Keratinocyte (primary cell): ENCODE measurements around the gene LDLRAD4. TPM values are rescaled to one million over a fixed set of nuclear protein-coding genes. Genes with fewer than 3 reads are reported as not detected.

ENCODE experiments used
- DNase-seq: peaks from one replicate; pipeline ENCODE4 v3.0.0-alpha.2; 2011; ENCODE audit warnings: low read depth, missing footprints, low spot score
- FAIRE-seq: peaks from 2 replicates; lab custom pipeline; 2011; peaks lifted over from hg19 to GRCh38; lab: Jason Lieb, UNC
- H2AFZ ChIP-seq: 2 replicates; pipeline ENCODE4 v1.6.0; 2012; ENCODE audit warnings: low read length, control low read depth, inconsistent platforms; ENCODE audit not compliant: control insufficient read depth
- H3K27ac ChIP-seq: 2 replicates; pipeline ENCODE4 v1.5.1; 2011; ENCODE audit warnings: low read length; ENCODE audit not compliant: control insufficient read depth, insufficient read depth
- H3K27me3 ChIP-seq: 3 replicates; pipeline ENCODE4 v1.6.0; 2011; ENCODE audit warnings: low read length; ENCODE audit not compliant: control insufficient read depth, insufficient read depth; ENCODE audit errors: extremely low read depth
- H3K36me3 ChIP-seq, 2 experiments: 2 replicates in 1 of 2; 3 replicates in 1 of 2; pipeline ENCODE4 v1.5.1; 2011; ENCODE audit warnings: low read length in 2 of 2, mild to moderate bottlenecking in 1 of 2; ENCODE audit not compliant: control insufficient read depth in 2 of 2, insufficient read depth in 2 of 2; ENCODE audit errors: extremely low read depth in 1 of 2
- H3K4me1 ChIP-seq: 3 replicates; pipeline ENCODE4 v1.5.1; 2011; ENCODE audit warnings: low read length; ENCODE audit not compliant: control insufficient read depth, insufficient read depth; ENCODE audit errors: extremely low read depth
- H3K4me2 ChIP-seq: 3 replicates; pipeline ENCODE4 v1.6.0; 2011; ENCODE audit warnings: low read depth, low read length; ENCODE audit not compliant: control insufficient read depth, insufficient read depth; ENCODE audit errors: extremely low read depth
- H3K4me3 ChIP-seq, 3 experiments: fragments of 200-600 bp in 1 of 3; sonication (generic) in 1 of 3; 2 replicates in 2 of 3; 3 replicates in 1 of 3; pipeline ENCODE4 v1.5.1; 2011 to 2016; ENCODE audit warnings: low read length in 3 of 3, mild to moderate bottlenecking in 3 of 3, control low read depth in 2 of 3, inconsistent platforms in 1 of 3, low read depth in 1 of 3, mixed read lengths in 1 of 3, mixed run types in 1 of 3, moderate library complexity in 1 of 3; ENCODE audit not compliant: control insufficient read depth in 2 of 3, insufficient read depth in 2 of 3; ENCODE audit errors: extremely low read depth in 1 of 3
- H3K79me2 ChIP-seq: 2 replicates; pipeline ENCODE4 v1.6.0; 2012; ENCODE audit warnings: low read length; ENCODE audit not compliant: control insufficient read depth, insufficient read depth
- H3K9ac ChIP-seq: 3 replicates; pipeline ENCODE4 v1.6.0; 2011; ENCODE audit warnings: low read length; ENCODE audit not compliant: control insufficient read depth, insufficient read depth; ENCODE audit errors: extremely low read depth
- H3K9me1 ChIP-seq: 3 replicates; pipeline ENCODE4 v1.6.0; 2011; ENCODE audit warnings: low read length; ENCODE audit not compliant: control insufficient read depth, insufficient read depth; ENCODE audit errors: extremely low read depth
- H3K9me3 ChIP-seq: 2 replicates; pipeline ENCODE4 v1.5.1; 2012; ENCODE audit warnings: low read depth, low read length; ENCODE audit not compliant: control insufficient read depth
- H4K20me1 ChIP-seq: 3 replicates; pipeline ENCODE4 v1.6.0; 2011; ENCODE audit warnings: low read length; ENCODE audit not compliant: control insufficient read depth, insufficient read depth; ENCODE audit errors: extremely low read depth
- EZH2 ChIP-seq: IDR thresholded peaks from one replicate; pipeline ENCODE4 v1.6.1; 2012; ENCODE audit warnings: inconsistent platforms, mild to moderate bottlenecking, low read length, moderate library complexity
- dilution Hi-C: fragments of 300-500 bp; cut with MboI; formaldehyde crosslinking; loops from one replicate; pipeline ENCODE4 v1.7.0; 2020; ENCODE audit warnings: low sequenced_read_pairs; ENCODE audit not compliant: extremely low pct_ligation_motif_present
- polyA plus RNA-seq, 5 experiments: library from polyadenylated mRNA; depleted of rRNA in 3 of 5; stranded (reverse) in 3 of 5; stranded (forward) in 1 of 5; unstranded in 1 of 5; fragments of >200 nt; gene quantifications; 1 replicate in 1 of 5; 2 replicates in 3 of 5; 3 replicates in 1 of 5; pipeline versions ENCODE4 v1.2.1 to v1.2.3, GENCODE V29; 2011 to 2012; ENCODE audit warnings: missing spikeins in 2 of 5, low read depth in 1 of 5, low replicate concordance in 1 of 5
- TF ChIP-seq, protein P1 (sequence below), 3 experiments: IDR thresholded peaks in 1 of 3; conservative IDR thresholded peaks in 1 of 3; optimal IDR thresholded peaks in 1 of 3; 2 replicates in 2 of 3; 3 replicates in 1 of 3; pipeline versions ENCODE3 to v1.5.1; 2011; ENCODE audit warnings: low read length in 3 of 3, mild to moderate bottlenecking in 3 of 3, moderate library complexity in 2 of 3, control low read depth in 1 of 3, inconsistent platforms in 1 of 3; ENCODE audit not compliant: insufficient read depth in 2 of 3; ENCODE audit errors: extremely low read depth in 1 of 3

The LDLRAD4 gene
- polyA plus RNA-seq, 1 donor (not counting 4 experiments of a cell fraction or from before 2014, with no cell fraction given) = not detected

DNA sequence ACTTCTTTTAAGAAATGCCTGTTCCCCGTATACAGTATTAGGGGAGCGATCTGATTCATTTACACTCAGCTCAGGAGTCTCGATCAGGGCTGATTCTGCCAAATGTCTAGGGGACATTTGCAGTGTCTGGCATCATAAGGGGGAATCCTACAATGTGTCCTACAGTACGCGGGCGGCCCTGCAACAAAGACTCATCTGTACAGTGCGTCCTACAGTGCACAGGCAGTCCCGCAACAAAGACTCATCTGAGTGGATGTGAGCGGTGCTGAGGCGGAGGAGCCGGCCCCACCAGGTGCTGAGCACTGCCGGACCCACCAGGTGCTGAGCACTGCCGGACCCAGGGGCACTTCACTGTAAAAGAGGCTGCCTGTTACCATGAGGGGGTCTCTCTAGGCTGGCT lies 405.3 kb downstream of the LDLRAD4 start:
- Histone ChIP-seq H3K4me1 (no peaks in the 10 kb centered on the region), H2AFZ (no peak overlapping the region), H3K9me3 (no peaks in the 10 kb centered on the region), H4K20me1 (no peaks in the 10 kb centered on the region), H3K4me2 (no peak overlapping the region), H3K36me3 (no peaks in the 10 kb centered on the region), H3K9me1 (no peaks in the 10 kb centered on the region), H3K27me3 (no peaks in the 10 kb centered on the region), H3K4me3 (no peak overlapping the region), H3K27ac (no peak overlapping the region), H3K79me2 (no peaks in the 10 kb centered on the region), H3K9ac (no peak overlapping the region)
- FAIRE-seq = no peak
- no peak for TF ChIP-seq EZH2
- TF ChIP-seq, protein P1, sequence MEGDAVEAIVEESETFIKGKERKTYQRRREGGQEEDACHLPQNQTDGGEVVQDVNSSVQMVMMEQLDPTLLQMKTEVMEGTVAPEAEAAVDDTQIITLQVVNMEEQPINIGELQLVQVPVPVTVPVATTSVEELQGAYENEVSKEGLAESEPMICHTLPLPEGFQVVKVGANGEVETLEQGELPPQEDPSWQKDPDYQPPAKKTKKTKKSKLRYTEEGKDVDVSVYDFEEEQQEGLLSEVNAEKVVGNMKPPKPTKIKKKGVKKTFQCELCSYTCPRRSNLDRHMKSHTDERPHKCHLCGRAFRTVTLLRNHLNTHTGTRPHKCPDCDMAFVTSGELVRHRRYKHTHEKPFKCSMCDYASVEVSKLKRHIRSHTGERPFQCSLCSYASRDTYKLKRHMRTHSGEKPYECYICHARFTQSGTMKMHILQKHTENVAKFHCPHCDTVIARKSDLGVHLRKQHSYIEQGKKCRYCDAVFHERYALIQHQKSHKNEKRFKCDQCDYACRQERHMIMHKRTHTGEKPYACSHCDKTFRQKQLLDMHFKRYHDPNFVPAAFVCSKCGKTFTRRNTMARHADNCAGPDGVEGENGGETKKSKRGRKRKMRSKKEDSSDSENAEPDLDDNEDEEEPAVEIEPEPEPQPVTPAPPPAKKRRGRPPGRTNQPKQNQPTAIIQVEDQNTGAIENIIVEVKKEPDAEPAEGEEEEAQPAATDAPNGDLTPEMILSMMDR (optimal IDR thresholded peaks at IDR 0.05 in 1 of 3, IDR thresholded peaks at IDR 0.05 in 1 of 3, conservative IDR thresholded peaks at IDR 0.05 in 1 of 3; ENCODE audit: extremely low read depth in 1 of 3, insufficient read depth in 2 of 3, low read length in 3 of 3) = no peak
- DNase-seq = no peak
- dilution Hi-C loops = no loop called here

DNA sequence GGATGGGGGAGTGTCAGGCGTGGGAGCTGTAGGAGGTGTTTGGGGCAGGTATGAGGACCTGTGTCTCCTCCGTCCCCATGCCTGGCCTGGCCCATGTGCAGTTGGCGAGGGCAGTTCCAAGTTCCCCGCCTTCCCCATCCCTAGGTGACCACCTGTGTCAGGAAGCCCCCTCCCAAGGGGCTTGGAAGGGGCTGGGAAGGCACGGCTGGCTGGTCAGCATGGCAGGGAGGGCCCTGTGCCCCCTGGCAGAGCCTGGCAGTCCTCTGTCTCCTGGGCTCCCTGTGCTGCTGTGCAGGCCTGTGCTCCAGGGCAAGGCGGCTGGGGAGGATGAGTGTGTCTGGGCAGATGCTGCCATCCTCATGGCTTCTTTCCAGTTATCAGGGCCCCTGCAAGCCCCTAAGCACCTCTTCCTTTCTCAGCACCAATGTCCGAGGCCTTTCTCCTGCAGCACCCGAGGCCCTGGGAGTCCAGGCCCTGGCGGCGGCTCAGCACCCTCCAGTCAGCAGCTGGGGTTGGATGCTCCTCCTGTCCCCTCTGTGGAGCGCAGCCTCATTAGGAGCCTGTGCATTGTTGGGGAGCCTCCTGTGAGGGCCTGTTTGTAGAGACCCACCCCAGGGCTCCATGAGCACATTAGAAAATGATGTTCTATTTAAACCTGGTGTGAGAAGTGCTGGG lies 406.1 kb downstream of the LDLRAD4 start:
- Histone ChIP-seq H3K36me3 (no peaks in the 10 kb centered on the region), H3K9me3 (no peaks in the 10 kb centered on the region), H3K4me3 (no peak overlapping the region), H3K4me1 (no peaks in the 10 kb centered on the region), H3K9ac (no peak overlapping the region), H4K20me1 (no peaks in the 10 kb centered on the region), H3K4me2 (no peak overlapping the region), H3K27ac (no peak overlapping the region), H3K27me3 (no peaks in the 10 kb centered on the region), H3K9me1 (no peaks in the 10 kb centered on the region), H2AFZ (no peak overlapping the region), H3K79me2 (no peaks in the 10 kb centered on the region)
- no peak for TF ChIP-seq EZH2
- TF ChIP-seq, protein P1 (optimal IDR thresholded peaks at IDR 0.05 in 1 of 3, IDR thresholded peaks at IDR 0.05 in 1 of 3, conservative IDR thresholded peaks at IDR 0.05 in 1 of 3; ENCODE audit: extremely low read depth in 1 of 3, insufficient read depth in 2 of 3, low read length in 3 of 3) = no peak
- dilution Hi-C loops = loop anchor here (25.0 kb wide), 1 partner anchor 412 kb away; the partner anchor contains the start of gene LDLRAD4
- FAIRE-seq = no peak
- no peak for DNase-seq
